Erythroblast (primary cell): ENCODE measurements around the gene KLF14.

Source experiments
- GATA1 ChIP-seq: IDR thresholded peaks from 2 replicates; pipeline ENCODE4 v1.6.1; 2011; ENCODE audit warnings: low read depth, mild to moderate bottlenecking, control low read depth, low read length, moderate library complexity
- POLR2A ChIP-seq: IDR thresholded peaks from 2 replicates; pipeline ENCODE4 v1.6.1; 2011; ENCODE audit warnings: mild to moderate bottlenecking, low read length

DNA sequence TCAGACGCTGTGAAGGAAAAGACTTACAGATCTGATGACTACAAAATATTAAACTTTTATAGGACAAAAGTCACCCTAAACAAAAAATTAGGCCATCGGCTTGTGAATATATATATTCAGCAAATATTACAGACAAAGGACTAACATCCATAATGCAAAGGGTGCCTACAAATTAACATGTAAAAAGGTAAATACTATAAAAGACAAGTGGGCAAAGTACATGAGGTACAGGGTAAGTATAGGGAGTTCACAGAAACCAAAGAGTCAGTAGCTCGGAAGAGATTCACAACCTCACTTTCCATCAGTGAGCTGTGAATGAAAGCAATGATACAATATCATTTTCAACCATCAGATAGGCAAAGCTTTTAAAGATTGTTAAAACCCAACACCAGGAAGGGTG, 16.7 kb upstream of the KLF14 start:
- no peak for TF ChIP-seq POLR2A
- no peak for TF ChIP-seq GATA1
